HG02588 (cell line): ENCODE measurements around the gene CTNNA1.

Experiments
- ATAC-seq: cut with Tn5 transposase; IDR thresholded peaks from one replicate; pipeline ENCODE4 v1.9.1; 2021; ENCODE audit warnings: mild to moderate bottlenecking, moderate library complexity; ENCODE audit not compliant: unreplicated experiment

Gene CTNNA1

GRCh38 chr5:138956801-138957200, 203.6 kb downstream of the CTNNA1 start:
- no peak for ATAC-seq

- no peak for ATAC-seq
Observed at GRCh38 chr5:138960145-138960692, 207.0 kb downstream of the CTNNA1 start.

GRCh38 chr5:138961221-138961620, 208.0 kb downstream of the CTNNA1 start:
- no peak for ATAC-seq

- no peak for ATAC-seq
Observed at GRCh38 chr5:138961729-138962128, 208.5 kb downstream of the CTNNA1 start.

GRCh38 chr5:138962614-138963370, 209.6 kb downstream of the CTNNA1 start:
- no peak for ATAC-seq

GRCh38 chr5:138963763-138964371, 210.6 kb downstream of the CTNNA1 start:
- ATAC-seq, result no peak

- no peak for ATAC-seq
Observed at GRCh38 chr5:138964647-138965201, 211.5 kb downstream of the CTNNA1 start.

- ATAC-seq, result no peak
Observed at GRCh38 chr5:138965626-138966025, 212.4 kb downstream of the CTNNA1 start.

GRCh38 chr5:138966236-138966985, 213.2 kb downstream of the CTNNA1 start:
- ATAC-seq, result no peak

- ATAC-seq, result no peak
Observed at GRCh38 chr5:138967791-138968448, 214.7 kb downstream of the CTNNA1 start.

- no peak for ATAC-seq
Observed at GRCh38 chr5:138968601-138969000, 215.4 kb downstream of the CTNNA1 start.

- ATAC-seq, result no peak
Observed at GRCh38 chr5:138969323-138970002, 216.2 kb downstream of the CTNNA1 start.

- no peak for ATAC-seq
Observed at GRCh38 chr5:138972230-138972629, 219.0 kb downstream of the CTNNA1 start.

GRCh38 chr5:138972836-138973235, 219.6 kb downstream of the CTNNA1 start:
- ATAC-seq, result no peak

- ATAC-seq, result no peak
Observed at GRCh38 chr5:138974227-138975063, 221.2 kb downstream of the CTNNA1 start.

- ATAC-seq, result no peak
Observed at GRCh38 chr5:138975098-138975847, 222.0 kb downstream of the CTNNA1 start.

- no peak for ATAC-seq
Observed at GRCh38 chr5:138978080-138978479, 224.9 kb downstream of the CTNNA1 start.

GRCh38 chr5:138978581-138978980, 225.4 kb downstream of the CTNNA1 start:
- ATAC-seq, result no peak
